HL-60 (cell line): ENCODE results near the gene GLYATL1B.
"Not testable (repeated sequence)": the region's sequence is repeated elsewhere in the genome, so short reads cannot be mapped to it uniquely, and the experiment has no call there.

ENCODE experiments used
- GABPA ChIP-seq: IDR thresholded peaks from 2 replicates; pipeline ENCODE4 v1.6.1; 2012; ENCODE audit warnings: low read depth
- POLR2AphosphoS5 ChIP-seq: IDR thresholded peaks from 2 replicates; pipeline ENCODE4 v1.6.1; 2012; ENCODE audit warnings: low read depth
- SPI1 ChIP-seq: IDR thresholded peaks from 2 replicates; pipeline ENCODE4 v1.6.1; 2012; ENCODE audit warnings: low read depth, mild to moderate bottlenecking, borderline replicate concordance
- TF ChIP-seq, protein P1 (sequence below): IDR thresholded peaks from one replicate; pipeline ENCODE4 v1.5.1; 2011; ENCODE audit warnings: low read length, control low read depth, inconsistent platforms; ENCODE audit not compliant: insufficient read depth
- TF ChIP-seq, protein P2 (sequence below): IDR thresholded peaks from 2 replicates; pipeline ENCODE4 v1.6.1; 2012; ENCODE audit warnings: low read depth; ENCODE audit not compliant: insufficient replicate concordance

DNA sequence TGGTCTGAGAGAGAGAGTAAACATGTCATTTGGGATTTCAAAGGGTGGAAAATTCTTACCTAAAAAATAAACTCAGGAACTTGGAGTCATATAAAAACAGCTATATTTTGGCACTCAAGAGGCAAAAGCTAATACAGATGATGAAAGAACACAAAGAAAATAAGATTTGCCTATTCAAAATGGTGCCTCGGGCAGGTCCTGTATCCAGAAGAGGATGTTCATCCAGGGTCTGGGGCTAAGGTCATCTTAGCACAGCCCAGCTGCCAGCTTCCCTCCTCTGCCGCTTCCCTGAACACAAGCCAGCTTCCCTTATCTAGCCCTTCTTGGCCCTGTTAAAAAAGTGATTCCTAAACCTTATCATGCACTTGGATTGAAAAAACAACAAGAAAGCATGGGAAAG lies 33.8 kb upstream of the GLYATL1B start:
- TF ChIP-seq, protein P1, sequence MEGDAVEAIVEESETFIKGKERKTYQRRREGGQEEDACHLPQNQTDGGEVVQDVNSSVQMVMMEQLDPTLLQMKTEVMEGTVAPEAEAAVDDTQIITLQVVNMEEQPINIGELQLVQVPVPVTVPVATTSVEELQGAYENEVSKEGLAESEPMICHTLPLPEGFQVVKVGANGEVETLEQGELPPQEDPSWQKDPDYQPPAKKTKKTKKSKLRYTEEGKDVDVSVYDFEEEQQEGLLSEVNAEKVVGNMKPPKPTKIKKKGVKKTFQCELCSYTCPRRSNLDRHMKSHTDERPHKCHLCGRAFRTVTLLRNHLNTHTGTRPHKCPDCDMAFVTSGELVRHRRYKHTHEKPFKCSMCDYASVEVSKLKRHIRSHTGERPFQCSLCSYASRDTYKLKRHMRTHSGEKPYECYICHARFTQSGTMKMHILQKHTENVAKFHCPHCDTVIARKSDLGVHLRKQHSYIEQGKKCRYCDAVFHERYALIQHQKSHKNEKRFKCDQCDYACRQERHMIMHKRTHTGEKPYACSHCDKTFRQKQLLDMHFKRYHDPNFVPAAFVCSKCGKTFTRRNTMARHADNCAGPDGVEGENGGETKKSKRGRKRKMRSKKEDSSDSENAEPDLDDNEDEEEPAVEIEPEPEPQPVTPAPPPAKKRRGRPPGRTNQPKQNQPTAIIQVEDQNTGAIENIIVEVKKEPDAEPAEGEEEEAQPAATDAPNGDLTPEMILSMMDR: not testable (repeated sequence)
- TF ChIP-seq POLR2AphosphoS5, SPI1, GABPA: not testable (repeated sequence)
- TF ChIP-seq, protein P2, sequence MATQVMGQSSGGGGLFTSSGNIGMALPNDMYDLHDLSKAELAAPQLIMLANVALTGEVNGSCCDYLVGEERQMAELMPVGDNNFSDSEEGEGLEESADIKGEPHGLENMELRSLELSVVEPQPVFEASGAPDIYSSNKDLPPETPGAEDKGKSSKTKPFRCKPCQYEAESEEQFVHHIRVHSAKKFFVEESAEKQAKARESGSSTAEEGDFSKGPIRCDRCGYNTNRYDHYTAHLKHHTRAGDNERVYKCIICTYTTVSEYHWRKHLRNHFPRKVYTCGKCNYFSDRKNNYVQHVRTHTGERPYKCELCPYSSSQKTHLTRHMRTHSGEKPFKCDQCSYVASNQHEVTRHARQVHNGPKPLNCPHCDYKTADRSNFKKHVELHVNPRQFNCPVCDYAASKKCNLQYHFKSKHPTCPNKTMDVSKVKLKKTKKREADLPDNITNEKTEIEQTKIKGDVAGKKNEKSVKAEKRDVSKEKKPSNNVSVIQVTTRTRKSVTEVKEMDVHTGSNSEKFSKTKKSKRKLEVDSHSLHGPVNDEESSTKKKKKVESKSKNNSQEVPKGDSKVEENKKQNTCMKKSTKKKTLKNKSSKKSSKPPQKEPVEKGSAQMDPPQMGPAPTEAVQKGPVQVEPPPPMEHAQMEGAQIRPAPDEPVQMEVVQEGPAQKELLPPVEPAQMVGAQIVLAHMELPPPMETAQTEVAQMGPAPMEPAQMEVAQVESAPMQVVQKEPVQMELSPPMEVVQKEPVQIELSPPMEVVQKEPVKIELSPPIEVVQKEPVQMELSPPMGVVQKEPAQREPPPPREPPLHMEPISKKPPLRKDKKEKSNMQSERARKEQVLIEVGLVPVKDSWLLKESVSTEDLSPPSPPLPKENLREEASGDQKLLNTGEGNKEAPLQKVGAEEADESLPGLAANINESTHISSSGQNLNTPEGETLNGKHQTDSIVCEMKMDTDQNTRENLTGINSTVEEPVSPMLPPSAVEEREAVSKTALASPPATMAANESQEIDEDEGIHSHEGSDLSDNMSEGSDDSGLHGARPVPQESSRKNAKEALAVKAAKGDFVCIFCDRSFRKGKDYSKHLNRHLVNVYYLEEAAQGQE: not testable (repeated sequence)
